ENCODE measurements around the gene ARHGAP20.

DNA sequence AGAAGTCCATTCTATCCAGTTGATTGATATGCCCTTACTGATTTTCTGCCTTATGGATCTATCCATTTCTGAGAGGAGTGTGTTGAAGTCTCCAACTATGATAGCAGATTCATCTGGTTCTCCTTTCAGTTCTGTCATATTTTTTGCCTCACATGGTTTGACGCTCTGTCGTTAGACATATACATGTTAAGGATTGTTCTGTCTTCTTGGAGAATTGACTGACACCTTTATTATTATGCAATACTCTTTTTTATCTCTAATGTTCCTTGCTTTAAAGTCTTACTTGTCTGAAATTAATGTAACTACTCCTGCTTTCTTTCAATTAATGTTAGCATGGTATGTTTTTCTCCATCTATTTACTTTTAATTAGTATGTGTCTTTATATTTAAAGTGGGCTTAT lies 12.1 kb upstream of the ARHGAP20 start:
- TF ChIP-seq, protein P1, sequence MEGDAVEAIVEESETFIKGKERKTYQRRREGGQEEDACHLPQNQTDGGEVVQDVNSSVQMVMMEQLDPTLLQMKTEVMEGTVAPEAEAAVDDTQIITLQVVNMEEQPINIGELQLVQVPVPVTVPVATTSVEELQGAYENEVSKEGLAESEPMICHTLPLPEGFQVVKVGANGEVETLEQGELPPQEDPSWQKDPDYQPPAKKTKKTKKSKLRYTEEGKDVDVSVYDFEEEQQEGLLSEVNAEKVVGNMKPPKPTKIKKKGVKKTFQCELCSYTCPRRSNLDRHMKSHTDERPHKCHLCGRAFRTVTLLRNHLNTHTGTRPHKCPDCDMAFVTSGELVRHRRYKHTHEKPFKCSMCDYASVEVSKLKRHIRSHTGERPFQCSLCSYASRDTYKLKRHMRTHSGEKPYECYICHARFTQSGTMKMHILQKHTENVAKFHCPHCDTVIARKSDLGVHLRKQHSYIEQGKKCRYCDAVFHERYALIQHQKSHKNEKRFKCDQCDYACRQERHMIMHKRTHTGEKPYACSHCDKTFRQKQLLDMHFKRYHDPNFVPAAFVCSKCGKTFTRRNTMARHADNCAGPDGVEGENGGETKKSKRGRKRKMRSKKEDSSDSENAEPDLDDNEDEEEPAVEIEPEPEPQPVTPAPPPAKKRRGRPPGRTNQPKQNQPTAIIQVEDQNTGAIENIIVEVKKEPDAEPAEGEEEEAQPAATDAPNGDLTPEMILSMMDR (IDR thresholded peaks at IDR 0.05; ENCODE audit: control extremely low read depth in 1 of 3, insufficient read depth in 1 of 3, low read depth in 1 of 3, low read length in 3 of 3): no peak
- no peak for TF ChIP-seq RAD21 (IDR thresholded peaks at IDR 0.05 in 1 of 2, conservative IDR thresholded peaks at IDR 0.05 in 1 of 2; ENCODE audit: low read depth in 2 of 2, low read length in 2 of 2)

Data from H1 (cell line).